Erythroblast (primary cell): ENCODE measurements around the gene WNK1.

ENCODE experiments used
- GATA1 ChIP-seq: IDR thresholded peaks from 2 replicates; pipeline ENCODE4 v1.6.1; 2011; ENCODE audit warnings: low read depth, mild to moderate bottlenecking, control low read depth, low read length, moderate library complexity
- POLR2A ChIP-seq: IDR thresholded peaks from 2 replicates; pipeline ENCODE4 v1.6.1; 2011; ENCODE audit warnings: mild to moderate bottlenecking, low read length

GRCh38 chr12:948238-948637 lies 195.9 kb downstream of the WNK1 start:
- TF ChIP-seq POLR2A (no peak), GATA1 (no peak)
